Kidney epithelial cell (primary cell): ENCODE measurements around the gene SLC7A5. TPM values are rescaled to one million over a fixed set of nuclear protein-coding genes. Genes with fewer than 3 reads are reported as not detected.

Source experiments
- DNase-seq: peaks from one replicate; pipeline ENCODE4 v3.0.0-alpha.2; 2010; ENCODE audit warnings: low read depth
- H3K27me3 ChIP-seq: 2 replicates; pipeline ENCODE4 v1.6.0; 2011; ENCODE audit warnings: low read length; ENCODE audit not compliant: control insufficient read depth, insufficient read depth
- H3K36me3 ChIP-seq: 2 replicates; pipeline ENCODE4 v1.5.1; 2011; ENCODE audit warnings: low read length; ENCODE audit not compliant: control insufficient read depth, insufficient read depth
- H3K4me3 ChIP-seq: 2 replicates; pipeline ENCODE4 v1.5.1; 2011; ENCODE audit warnings: low read depth, mild to moderate bottlenecking, control low read depth, low read length
- CTCF ChIP-seq: IDR thresholded peaks from 2 replicates; pipeline ENCODE4 v1.5.1; 2011; ENCODE audit warnings: mild to moderate bottlenecking, moderate library complexity, low read length, control low read depth, inconsistent platforms; ENCODE audit not compliant: insufficient read depth, poor library complexity, severe bottlenecking
- total RNA-seq: library from RNA; depleted of rRNA; stranded (reverse); fragments of >200 nt; gene quantifications from 2 replicates; pipeline ENCODE4 v1.2.3, GENCODE V29; 2015

SLC7A5 gene
- total RNA-seq, 1 donor from 2014 or later: 308 TPM

- no peak overlapping the region for H3K4me3 ChIP-seq
- DNase-seq: no peak
- no peak for TF ChIP-seq CTCF
- H3K36me3 ChIP-seq: peaks cover 1% of the 10 kb centered on the region
- H3K27me3 ChIP-seq: no peaks in the 10 kb centered on the region
Observed at GRCh38 chr16:87832741-87833502, 36.4 kb downstream of the SLC7A5 start.

GRCh38 chr16:87832137-87832527, 37.2 kb downstream of the SLC7A5 start:
- Histone ChIP-seq H3K27me3 (no peaks in the 10 kb centered on the region), H3K4me3 (no peak overlapping the region), H3K36me3 (peaks cover 1% of the 10 kb centered on the region)
- TF ChIP-seq CTCF: no peak
- no peak for DNase-seq

- Histone ChIP-seq H3K36me3 (peaks cover 1% of the 10 kb centered on the region), H3K27me3 (no peaks in the 10 kb centered on the region), H3K4me3 (no peak overlapping the region)
- TF ChIP-seq CTCF: no peak
- DNase-seq: no peak
Observed at GRCh38 chr16:87831421-87832136, 37.7 kb downstream of the SLC7A5 start.

- no peaks in the 10 kb centered on the region for H3K27me3 ChIP-seq
- H3K36me3 ChIP-seq: peaks cover 1% of the 10 kb centered on the region
- no peak for TF ChIP-seq CTCF
- DNase-seq: no peak
- H3K4me3 ChIP-seq: no peak overlapping the region
Observed at GRCh38 chr16:87830673-87831420, 38.5 kb downstream of the SLC7A5 start.

- no peak for DNase-seq
- peaks cover 1% of the 10 kb centered on the region for H3K36me3 ChIP-seq
- H3K4me3 ChIP-seq: no peak overlapping the region
- peaks cover 2% of the 10 kb centered on the region for H3K27me3 ChIP-seq
- TF ChIP-seq CTCF: no peak
Observed at GRCh38 chr16:87829988-87830672, 39.2 kb downstream of the SLC7A5 start.
